ENCODE data around the gene ING2.
"Not testable (repeated sequence)": the region's sequence is repeated elsewhere in the genome, so short reads cannot be mapped to it uniquely, and the experiment has no call there.

ING2 gene, protein sequence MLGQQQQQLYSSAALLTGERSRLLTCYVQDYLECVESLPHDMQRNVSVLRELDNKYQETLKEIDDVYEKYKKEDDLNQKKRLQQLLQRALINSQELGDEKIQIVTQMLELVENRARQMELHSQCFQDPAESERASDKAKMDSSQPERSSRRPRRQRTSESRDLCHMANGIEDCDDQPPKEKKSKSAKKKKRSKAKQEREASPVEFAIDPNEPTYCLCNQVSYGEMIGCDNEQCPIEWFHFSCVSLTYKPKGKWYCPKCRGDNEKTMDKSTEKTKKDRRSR

DNA sequence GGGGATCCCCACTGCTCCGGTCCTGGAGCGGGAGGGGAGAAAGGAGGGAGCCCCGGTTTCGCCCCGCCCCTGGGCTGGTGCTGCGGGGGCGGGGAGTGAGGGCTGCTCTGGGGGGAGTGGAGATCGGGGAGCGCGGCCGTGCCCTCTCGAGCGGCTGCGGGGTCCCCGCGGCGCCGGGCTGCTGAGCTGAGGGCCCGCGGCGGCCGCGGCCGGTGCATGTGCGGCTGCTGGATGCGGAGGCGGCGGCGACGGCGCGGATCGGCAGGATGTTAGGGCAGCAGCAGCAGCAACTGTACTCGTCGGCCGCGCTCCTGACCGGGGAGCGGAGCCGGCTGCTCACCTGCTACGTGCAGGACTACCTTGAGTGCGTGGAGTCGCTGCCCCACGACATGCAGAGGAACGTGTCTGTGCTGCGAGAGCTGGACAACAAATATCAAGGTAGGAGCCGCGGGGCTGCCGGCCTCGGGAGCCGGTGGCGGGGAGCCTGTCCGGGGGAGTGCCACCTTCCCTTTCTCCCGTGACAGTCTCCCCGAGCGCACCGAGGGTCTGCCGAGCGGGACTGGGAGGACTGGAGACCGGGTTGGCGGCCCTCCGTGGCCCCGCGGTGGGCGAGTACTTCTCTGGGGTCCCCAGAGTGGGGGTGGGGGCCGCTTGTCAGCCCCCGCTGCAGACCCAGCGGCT, at the start of gene ING2:
Gene ING2, plus strand, starts transcription at position 129 of the 681 bp plus-strand sequence. Its CDS starts 138 bp downstream, at position 267.
- H3K4me3 ChIP-seq (ENCODE audit: control insufficient read depth, low read depth, low read length) = peak within 1 kb of the TSS; percentile 83
- TF ChIP-seq, protein P1, sequence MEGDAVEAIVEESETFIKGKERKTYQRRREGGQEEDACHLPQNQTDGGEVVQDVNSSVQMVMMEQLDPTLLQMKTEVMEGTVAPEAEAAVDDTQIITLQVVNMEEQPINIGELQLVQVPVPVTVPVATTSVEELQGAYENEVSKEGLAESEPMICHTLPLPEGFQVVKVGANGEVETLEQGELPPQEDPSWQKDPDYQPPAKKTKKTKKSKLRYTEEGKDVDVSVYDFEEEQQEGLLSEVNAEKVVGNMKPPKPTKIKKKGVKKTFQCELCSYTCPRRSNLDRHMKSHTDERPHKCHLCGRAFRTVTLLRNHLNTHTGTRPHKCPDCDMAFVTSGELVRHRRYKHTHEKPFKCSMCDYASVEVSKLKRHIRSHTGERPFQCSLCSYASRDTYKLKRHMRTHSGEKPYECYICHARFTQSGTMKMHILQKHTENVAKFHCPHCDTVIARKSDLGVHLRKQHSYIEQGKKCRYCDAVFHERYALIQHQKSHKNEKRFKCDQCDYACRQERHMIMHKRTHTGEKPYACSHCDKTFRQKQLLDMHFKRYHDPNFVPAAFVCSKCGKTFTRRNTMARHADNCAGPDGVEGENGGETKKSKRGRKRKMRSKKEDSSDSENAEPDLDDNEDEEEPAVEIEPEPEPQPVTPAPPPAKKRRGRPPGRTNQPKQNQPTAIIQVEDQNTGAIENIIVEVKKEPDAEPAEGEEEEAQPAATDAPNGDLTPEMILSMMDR (IDR thresholded peaks at IDR 0.05; ENCODE audit: control insufficient read depth, insufficient read depth, low read depth, low read length, missing control alignments) = no peak
- no peak for DNase-seq (ENCODE audit: low read depth)

DNA sequence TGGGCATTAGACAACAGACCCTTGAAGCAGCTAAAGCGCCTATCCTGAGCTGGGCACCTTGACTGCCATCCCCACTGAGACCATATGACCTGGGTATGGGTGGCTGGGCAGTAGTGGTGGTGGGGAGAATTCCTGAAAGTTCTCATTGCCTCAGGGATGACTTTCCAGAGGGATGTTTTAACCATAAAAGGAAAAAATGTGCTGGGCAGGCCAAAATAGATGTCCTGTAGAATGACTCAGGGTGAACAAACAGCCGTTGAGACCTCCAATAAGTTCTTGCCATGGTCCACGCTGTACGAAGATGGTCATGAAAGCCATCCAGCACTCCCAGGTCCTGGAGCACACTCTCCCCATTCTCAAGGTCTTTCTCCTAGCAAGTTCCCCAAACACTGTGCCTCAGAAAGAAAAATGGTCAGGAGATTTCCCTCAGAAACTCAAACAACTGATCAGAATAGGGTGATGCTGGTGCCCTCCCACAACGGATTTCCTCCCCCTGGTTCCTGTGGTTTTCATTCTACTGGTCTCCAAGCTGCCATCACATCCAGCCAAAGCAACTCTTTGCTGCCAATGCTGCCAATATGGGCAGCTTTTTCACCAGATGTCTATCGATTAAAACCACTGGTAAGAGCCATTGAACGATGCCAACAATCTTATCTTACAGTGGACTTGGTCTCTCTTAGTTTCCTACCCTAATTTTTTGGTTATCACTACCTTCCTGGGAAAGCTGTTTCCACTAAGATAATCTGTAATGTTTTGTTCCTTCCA, 49.2 kb upstream of the ING2 start:
- no peak overlapping the region for H3K4me3 ChIP-seq (ENCODE audit: control insufficient read depth, low read depth, low read length)
- no peak for DNase-seq (ENCODE audit: low read depth)
- TF ChIP-seq, protein P1 (IDR thresholded peaks at IDR 0.05; ENCODE audit: control insufficient read depth, insufficient read depth, low read depth, low read length, missing control alignments) = no peak

DNA sequence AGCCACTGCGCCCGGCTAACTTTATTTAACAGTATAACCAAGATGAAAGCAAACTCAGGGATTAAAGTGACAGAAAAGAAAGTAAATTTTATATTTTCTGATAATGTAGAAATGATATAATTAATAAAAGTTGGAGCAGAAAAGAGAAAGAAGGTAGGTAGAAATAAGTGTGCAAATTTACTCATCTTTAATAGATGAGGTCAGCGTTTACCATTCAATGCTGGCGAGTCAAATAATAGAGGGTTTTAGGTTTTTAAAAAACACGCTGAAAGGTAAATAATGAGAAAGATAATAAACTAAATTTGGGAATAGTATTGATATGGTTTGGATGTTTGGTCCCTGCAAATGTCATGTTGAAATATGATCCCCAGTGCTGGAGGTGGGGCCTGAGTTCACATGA, 46.9 kb upstream of the ING2 start:
- H3K4me3 ChIP-seq (ENCODE audit: control insufficient read depth, low read depth, low read length) = no peak overlapping the region
- no peak for DNase-seq (ENCODE audit: low read depth)
- TF ChIP-seq, protein P1 (IDR thresholded peaks at IDR 0.05; ENCODE audit: control insufficient read depth, insufficient read depth, low read depth, low read length, missing control alignments) = no peak

DNA sequence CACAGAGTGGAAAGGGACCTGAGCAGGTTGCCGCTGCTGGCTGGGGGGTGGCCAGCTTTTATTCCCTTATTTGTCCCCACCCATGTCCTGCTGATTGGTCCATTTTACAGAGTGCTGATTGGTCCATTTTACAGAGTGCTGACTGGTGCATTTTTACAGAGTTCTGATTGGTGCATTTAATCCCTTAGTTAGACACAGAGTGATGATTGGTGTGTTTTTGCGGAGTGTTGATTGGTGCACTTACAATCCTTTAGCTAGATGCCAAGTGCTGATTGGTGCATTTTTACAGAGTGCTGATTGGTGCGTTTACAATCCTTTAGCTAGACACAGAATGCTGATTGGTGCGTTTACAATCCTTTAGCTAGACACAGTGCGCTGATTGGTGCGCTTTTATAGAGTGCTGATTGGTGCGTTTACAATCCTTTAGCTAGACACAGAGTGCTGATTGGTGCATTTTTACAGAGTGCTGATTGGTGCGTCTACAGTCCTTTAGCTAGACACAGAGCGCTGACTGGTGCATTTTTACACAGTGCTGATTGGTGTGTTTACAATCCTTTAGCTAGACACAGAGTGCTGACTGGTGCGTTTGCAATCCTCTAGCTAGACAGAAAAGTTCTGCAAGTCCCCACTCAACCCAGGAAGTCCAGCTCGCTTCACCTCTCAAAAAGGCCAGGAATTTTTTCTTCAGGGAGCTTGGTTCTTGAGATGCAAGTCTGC, 40.8 kb upstream of the ING2 start:
- H3K4me3 ChIP-seq (ENCODE audit: control insufficient read depth, low read depth, low read length); DNase-seq (ENCODE audit: low read depth): not testable (repeated sequence)

DNA sequence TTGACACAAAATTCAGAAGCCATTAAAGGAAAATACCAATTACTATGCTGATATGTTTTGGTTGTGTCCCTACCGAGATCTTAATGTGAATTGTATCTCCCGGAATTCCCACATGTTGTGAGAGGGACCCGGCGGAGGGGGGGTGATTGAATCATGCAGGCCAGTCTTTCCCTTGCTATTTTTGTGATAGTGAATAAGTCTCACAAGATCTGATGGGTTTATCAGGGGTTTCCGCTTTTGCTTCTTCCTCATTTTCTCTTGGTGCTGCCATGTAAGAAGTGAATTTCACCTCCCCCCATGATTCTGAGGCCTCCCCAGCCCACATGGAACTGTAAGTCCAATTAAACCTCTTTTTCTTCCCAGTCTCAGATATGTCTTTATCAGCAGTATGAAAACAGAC, 39.0 kb upstream of the ING2 start:
- H3K4me3 ChIP-seq (ENCODE audit: control insufficient read depth, low read depth, low read length); DNase-seq (ENCODE audit: low read depth): not testable (repeated sequence)

DNA sequence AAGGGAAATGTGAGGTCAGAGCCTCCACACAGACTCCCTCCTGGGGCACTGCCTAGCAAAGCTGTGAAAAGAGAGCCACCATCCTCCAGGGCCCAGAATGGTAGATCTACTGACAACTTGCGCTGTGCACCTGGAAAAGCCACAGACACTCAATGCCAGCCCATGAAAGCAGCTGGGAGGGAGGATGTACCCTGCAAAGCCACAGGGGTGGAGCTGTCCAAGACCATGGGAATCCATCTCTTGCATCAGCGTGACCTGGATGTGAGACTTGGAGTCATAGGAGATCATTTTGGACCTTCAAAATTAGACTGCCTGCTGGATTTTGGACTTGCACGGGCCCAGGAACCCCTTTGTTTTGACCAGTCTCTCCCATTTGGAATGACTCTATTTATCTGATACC, 37.6 kb upstream of the ING2 start:
- H3K4me3 ChIP-seq (ENCODE audit: control insufficient read depth, low read depth, low read length) = no peak overlapping the region
- TF ChIP-seq, protein P1 (IDR thresholded peaks at IDR 0.05; ENCODE audit: control insufficient read depth, insufficient read depth, low read depth, low read length, missing control alignments) = no peak
- no peak for DNase-seq (ENCODE audit: low read depth)

DNA sequence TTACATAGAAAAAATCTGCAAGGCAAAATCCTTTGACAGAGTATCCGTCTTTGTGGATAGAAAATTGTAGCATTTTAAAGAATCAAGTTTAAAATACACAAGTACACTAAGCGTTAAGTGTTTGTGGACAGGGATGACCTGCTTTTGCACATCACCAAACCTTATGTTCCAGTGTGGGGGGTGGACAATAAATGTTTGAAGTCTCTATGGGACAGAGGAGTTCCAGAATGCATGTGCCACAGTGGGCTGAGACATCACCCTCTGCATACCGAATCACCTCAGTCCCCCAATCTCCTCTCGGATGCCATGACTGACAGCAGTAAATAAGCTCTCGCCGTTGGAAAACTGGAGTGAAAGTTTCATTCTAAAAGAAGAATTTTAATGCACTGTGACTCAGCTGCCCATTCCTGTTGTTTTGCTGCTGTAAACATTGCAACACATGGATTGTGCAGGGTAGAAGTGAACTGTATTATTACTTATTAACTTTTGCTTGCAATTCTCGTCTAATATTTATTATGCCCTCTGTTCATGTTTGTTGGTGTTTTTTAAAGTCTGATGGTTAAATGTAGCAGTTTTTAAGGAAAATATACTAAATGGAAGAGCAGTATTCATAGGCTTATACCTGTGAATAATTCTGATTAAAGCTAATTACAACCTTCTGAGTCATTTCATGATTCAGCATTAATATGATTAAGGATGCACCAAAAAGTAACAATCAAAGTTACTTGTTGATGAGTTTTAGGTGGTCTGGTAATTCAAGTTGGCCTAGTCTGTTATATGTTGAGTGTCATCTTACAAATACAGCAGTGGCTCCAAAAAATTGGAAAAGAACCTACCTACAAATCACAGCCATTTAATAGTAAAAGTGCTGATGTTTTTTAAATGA, 36.4 kb upstream of the ING2 start:
- TF ChIP-seq, protein P1 (IDR thresholded peaks at IDR 0.05; ENCODE audit: control insufficient read depth, insufficient read depth, low read depth, low read length, missing control alignments) = no peak
- no peak for DNase-seq (ENCODE audit: low read depth)
- no peak overlapping the region for H3K4me3 ChIP-seq (ENCODE audit: control insufficient read depth, low read depth, low read length)
